ENCODE results near the gene REPS1.

GRCh38 chr6:138978229-138978628 is 9.8 kb downstream of the REPS1 start:
- TF ChIP-seq SP1 (IDR thresholded peaks at IDR 0.05) (no peak), TARDBP (IDR thresholded peaks at IDR 0.05) (no peak), ELF4 (IDR thresholded peaks at IDR 0.05) (no peak), NFRKB (IDR thresholded peaks at IDR 0.05) (no peak), BHLHE40 (IDR thresholded peaks at IDR 0.05; ENCODE audit: borderline replicate concordance) (no peak), FOXM1 (IDR thresholded peaks at IDR 0.05; ENCODE audit: borderline replicate concordance) (no peak), FOXA1 (IDR thresholded peaks at IDR 0.05) (no peak), L3MBTL2 (conservative IDR thresholded peaks at IDR 0.05) (no peak), CTBP1 (IDR thresholded peaks at IDR 0.05; ENCODE audit: borderline replicate concordance) (no peak), FOXK2 (IDR thresholded peaks at IDR 0.05) (no peak), HDGF (IDR thresholded peaks at IDR 0.05; ENCODE audit: borderline replicate concordance) (no peak), ARNT (IDR thresholded peaks at IDR 0.05) (no peak), SUZ12 (IDR thresholded peaks at IDR 0.05) (no peak)

Measured in HEK293T (cell line).